D341Med (cell line): ENCODE results near the gene FAS.

ENCODE experiments used
- DNase-seq: peaks from one replicate; pipeline ENCODE4 v3.0.0; 2012; ENCODE audit warnings: low spot score

Gene FAS

GRCh38 chr10:88990384-88991160, at the start of gene FAS:
Gene FAS, plus strand, starts transcription at chr10:88990798. Its CDS starts 79 bp downstream, at chr10:88990877.
- peak; percentile 45 for DNase-seq

GRCh38 chr10:88941026-88941425, 49.6 kb upstream of the FAS start:
- no peak for DNase-seq

GRCh38 chr10:88943778-88944177, 46.8 kb upstream of the FAS start:
- DNase-seq, result no peak

- no peak for DNase-seq
These were observed 45.8 kb upstream of the FAS start for GRCh38 chr10:88944813-88945212.

GRCh38 chr10:88946200-88946599, 44.4 kb upstream of the FAS start:
- DNase-seq, result no peak

- DNase-seq, result no peak
These were observed 43.5 kb upstream of the FAS start for GRCh38 chr10:88946965-88947590.

GRCh38 chr10:88949051-88949450, 41.5 kb upstream of the FAS start:
- no peak for DNase-seq

- DNase-seq, result no peak
These were observed 40.4 kb upstream of the FAS start for GRCh38 chr10:88949912-88950837.

- DNase-seq, result no peak
These were observed 37.9 kb upstream of the FAS start, which contains the start of gene ACTA2 for GRCh38 chr10:88952647-88953111. Gene ACTA2, minus strand, starts transcription at chr10:88952773. Its CDS starts 3,843 bp downstream, at chr10:88948930.

- DNase-seq, result no peak
These were observed 36.9 kb upstream of the FAS start for GRCh38 chr10:88953662-88954061.

GRCh38 chr10:88954458-88955083, 36.0 kb upstream of the FAS start:
- no peak for DNase-seq

GRCh38 chr10:88957381-88957780, 33.2 kb upstream of the FAS start:
- no peak for DNase-seq

- DNase-seq, result no peak
These were observed 31.9 kb upstream of the FAS start for GRCh38 chr10:88958721-88959120.

- no peak for DNase-seq
These were observed 29.8 kb upstream of the FAS start for GRCh38 chr10:88960802-88961201.

GRCh38 chr10:88961266-88961665, 29.3 kb upstream of the FAS start:
- DNase-seq, result no peak

- no peak for DNase-seq
These were observed 28.3 kb upstream of the FAS start for GRCh38 chr10:88962336-88962735.

- no peak for DNase-seq
These were observed 27.3 kb upstream of the FAS start for GRCh38 chr10:88963318-88963717.

- no peak for DNase-seq
These were observed 26.2 kb upstream of the FAS start for GRCh38 chr10:88964360-88964759.

GRCh38 chr10:88964869-88965415, 25.7 kb upstream of the FAS start:
- DNase-seq, result no peak

GRCh38 chr10:88966797-88967196, 23.8 kb upstream of the FAS start:
- DNase-seq, result no peak

GRCh38 chr10:88968391-88968790, 22.2 kb upstream of the FAS start:
- no peak for DNase-seq
